ENCODE measurements around the gene ANKRD44.

DNA sequence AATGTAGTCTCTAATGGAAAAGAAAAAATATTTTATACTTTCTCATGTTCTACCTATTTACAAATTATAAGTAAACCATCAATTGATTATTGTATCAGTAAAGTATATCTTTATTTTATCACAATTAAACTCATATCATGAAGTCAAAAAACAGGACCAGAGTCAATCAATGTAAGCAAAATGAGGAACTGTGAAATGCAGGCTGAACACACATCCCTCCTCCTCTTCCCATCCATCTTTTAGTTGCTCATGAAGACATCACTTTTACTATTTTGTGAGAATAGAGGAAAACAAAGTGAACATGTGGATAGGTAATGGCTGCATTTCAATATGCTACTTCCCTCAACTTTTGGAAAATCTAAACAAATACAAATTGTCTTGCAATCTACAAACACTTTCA is 195.3 kb downstream of the ANKRD44 start:
- TF ChIP-seq CTCF (IDR thresholded peaks at IDR 0.05; ENCODE audit: borderline replicate concordance, extremely low read depth, low read length, poor library complexity, severe bottlenecking) (no peak), EZH2 (IDR thresholded peaks at IDR 0.05; ENCODE audit: borderline replicate concordance, low read depth, low read length, severe bottlenecking) (no peak)
